Suprapubic skin (tissue), 4 donors: ENCODE data around the gene ZFP69B. TPM values are rescaled to one million over a fixed set of nuclear protein-coding genes. Genes with fewer than 3 reads are reported as not detected.

Experiments used
- DNase-seq, 2 donors: peaks; one replicate each; pipeline ENCODE4 v3.0.0-alpha.2; 2019; ENCODE audit warnings: low spot score in 2 of 2
- H3K27ac ChIP-seq: fragments of 200-600 bp; sonication (generic); one replicate; pipeline ENCODE4 v1.5.1; 2019
- H3K27me3 ChIP-seq: fragments of 200-600 bp; sonication (generic); one replicate; pipeline ENCODE4 v1.5.1; 2019
- H3K36me3 ChIP-seq: fragments of 200-600 bp; sonication (generic); one replicate; pipeline ENCODE4 v1.5.1; 2019
- H3K4me1 ChIP-seq: fragments of 200-600 bp; sonication (generic); one replicate; pipeline ENCODE4 v1.5.1; 2019
- H3K4me3 ChIP-seq: fragments of 200-600 bp; sonication (generic); one replicate; pipeline ENCODE4 v1.5.1; 2019; ENCODE audit warnings: mild to moderate bottlenecking
- H3K9me3 ChIP-seq: fragments of 200-600 bp; sonication (generic); one replicate; pipeline ENCODE4 v1.5.1; 2019
- EP300 ChIP-seq: sonication (generic); formaldehyde crosslinking; IDR thresholded peaks from one replicate; pipeline ENCODE4 v1.6.1; 2017; ENCODE audit warnings: antibody characterized with exemption
- POLR2A ChIP-seq, 2 donors: fragments of 450-650 bp; IDR thresholded peaks; one replicate each; pipeline ENCODE4 v1.6.1; 2017; ENCODE audit warnings: antibody characterized with exemption in 2 of 2, mild to moderate bottlenecking in 2 of 2, moderate library complexity in 2 of 2
- POLR2AphosphoS5 ChIP-seq, 3 donors: sonication (generic); formaldehyde crosslinking; IDR thresholded peaks; one replicate each; pipeline ENCODE4 v1.6.1; 2017; ENCODE audit warnings: antibody characterized with exemption in 3 of 3
- WGBS: methylation state at CpG from one replicate; pipeline ENCODE4 v1.1.5; 2018; 5-methylcytosine and 5-hydroxymethylcytosine counted together
- total RNA-seq, 4 donors: library from RNA; depleted of rRNA; stranded (reverse); fragments of >200 nt; gene quantifications; one replicate each; pipeline ENCODE4 v1.1.0, GENCODE V29; 2016
- TF ChIP-seq, protein P1 (sequence below), 2 donors: fragments of 200-600 bp in 1 of 2; fragments of 450-650 bp in 1 of 2; sonication (generic) in 1 of 2; IDR thresholded peaks; one replicate each; pipeline ENCODE4 v1.5.1; 2016 to 2019; ENCODE audit warnings: antibody characterized with exemption in 2 of 2, mild to moderate bottlenecking in 1 of 2, moderate library complexity in 1 of 2

The ZFP69B gene
- total RNA-seq, 4 donors from 2014 or later: 0.55 to 1.1 (median 0.74) TPM

DNA sequence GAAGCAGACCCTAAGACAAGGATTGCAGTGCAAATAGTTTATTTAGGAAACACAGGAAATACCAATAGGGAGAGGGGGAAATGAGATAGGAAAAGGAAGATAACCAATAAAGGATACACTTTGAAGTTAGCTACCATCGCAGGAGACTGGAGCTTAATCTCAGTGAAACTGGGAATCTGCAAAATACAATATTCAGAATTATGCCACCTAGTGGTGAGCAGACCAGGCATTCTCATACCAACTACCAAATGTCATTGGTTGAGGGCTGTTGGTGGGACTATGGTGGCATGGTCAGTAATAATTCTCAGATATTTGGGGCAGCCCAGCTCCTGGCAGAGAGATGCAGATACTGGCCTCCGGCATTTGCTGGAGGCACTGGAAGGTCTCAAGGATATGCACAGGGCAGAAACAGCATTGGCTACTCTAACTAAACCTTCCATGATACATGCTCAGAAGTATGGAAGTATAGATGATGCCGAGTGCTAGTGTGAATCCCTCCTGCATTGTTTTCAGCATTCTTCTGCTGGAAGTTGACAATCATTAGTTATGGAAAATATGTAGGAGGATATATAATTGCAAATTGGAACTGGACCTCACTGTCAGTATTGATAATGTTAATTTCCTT lies 11.8 kb upstream of the ZFP69B start:
- TF ChIP-seq, protein P1, sequence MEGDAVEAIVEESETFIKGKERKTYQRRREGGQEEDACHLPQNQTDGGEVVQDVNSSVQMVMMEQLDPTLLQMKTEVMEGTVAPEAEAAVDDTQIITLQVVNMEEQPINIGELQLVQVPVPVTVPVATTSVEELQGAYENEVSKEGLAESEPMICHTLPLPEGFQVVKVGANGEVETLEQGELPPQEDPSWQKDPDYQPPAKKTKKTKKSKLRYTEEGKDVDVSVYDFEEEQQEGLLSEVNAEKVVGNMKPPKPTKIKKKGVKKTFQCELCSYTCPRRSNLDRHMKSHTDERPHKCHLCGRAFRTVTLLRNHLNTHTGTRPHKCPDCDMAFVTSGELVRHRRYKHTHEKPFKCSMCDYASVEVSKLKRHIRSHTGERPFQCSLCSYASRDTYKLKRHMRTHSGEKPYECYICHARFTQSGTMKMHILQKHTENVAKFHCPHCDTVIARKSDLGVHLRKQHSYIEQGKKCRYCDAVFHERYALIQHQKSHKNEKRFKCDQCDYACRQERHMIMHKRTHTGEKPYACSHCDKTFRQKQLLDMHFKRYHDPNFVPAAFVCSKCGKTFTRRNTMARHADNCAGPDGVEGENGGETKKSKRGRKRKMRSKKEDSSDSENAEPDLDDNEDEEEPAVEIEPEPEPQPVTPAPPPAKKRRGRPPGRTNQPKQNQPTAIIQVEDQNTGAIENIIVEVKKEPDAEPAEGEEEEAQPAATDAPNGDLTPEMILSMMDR (IDR thresholded peaks at IDR 0.05): peak in 1 of 2 donors; percentile 54
- TF ChIP-seq POLR2A (IDR thresholded peaks at IDR 0.05): no peak
- no peaks in the 10 kb centered on the region for H3K9me3 ChIP-seq
- DNase-seq: no peak
- H3K4me1 ChIP-seq: no peaks in the 10 kb centered on the region
- WGBS: 67% methylated on average over 3 of the region's 3 CpGs
- no peak overlapping the region for H3K27ac ChIP-seq
- no peak overlapping the region for H3K4me3 ChIP-seq
- H3K36me3 ChIP-seq: no peaks in the 10 kb centered on the region
- H3K27me3 ChIP-seq: no peaks in the 10 kb centered on the region

DNA sequence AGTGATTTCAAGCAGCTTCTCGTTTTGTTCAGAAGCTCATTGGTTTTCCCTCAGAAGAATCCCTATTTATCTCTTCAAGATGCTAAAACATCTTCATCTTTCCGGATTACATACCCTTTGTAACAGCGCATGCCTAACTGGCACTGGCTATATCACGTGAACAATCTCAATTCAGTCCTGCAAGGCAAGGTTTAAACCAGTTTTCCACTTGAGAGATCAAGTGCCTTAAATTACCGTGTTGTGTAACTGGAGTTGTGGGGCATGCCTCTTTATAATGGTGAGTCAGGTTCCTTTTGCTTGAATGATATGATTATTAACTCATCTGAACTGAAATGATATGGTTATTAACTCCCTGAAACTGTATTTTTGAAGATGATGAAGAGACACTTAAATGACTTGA lies 11.0 kb upstream of the ZFP69B start:
- DNase-seq: no peak
- WGBS: 87% methylated on average over 5 of the region's 5 CpGs
- no peak for TF ChIP-seq EP300
- TF ChIP-seq, protein P1 (IDR thresholded peaks at IDR 0.05): no peak
- TF ChIP-seq POLR2AphosphoS5 (IDR thresholded peaks at IDR 0.05): no peak
- TF ChIP-seq POLR2A (IDR thresholded peaks at IDR 0.05): no peak
- no peak overlapping the region for H3K4me3 ChIP-seq
- H3K27me3 ChIP-seq: no peaks in the 10 kb centered on the region
- H3K4me1 ChIP-seq: no peaks in the 10 kb centered on the region
- no peak overlapping the region for H3K27ac ChIP-seq
- H3K36me3 ChIP-seq: no peaks in the 10 kb centered on the region
- no peaks in the 10 kb centered on the region for H3K9me3 ChIP-seq

DNA sequence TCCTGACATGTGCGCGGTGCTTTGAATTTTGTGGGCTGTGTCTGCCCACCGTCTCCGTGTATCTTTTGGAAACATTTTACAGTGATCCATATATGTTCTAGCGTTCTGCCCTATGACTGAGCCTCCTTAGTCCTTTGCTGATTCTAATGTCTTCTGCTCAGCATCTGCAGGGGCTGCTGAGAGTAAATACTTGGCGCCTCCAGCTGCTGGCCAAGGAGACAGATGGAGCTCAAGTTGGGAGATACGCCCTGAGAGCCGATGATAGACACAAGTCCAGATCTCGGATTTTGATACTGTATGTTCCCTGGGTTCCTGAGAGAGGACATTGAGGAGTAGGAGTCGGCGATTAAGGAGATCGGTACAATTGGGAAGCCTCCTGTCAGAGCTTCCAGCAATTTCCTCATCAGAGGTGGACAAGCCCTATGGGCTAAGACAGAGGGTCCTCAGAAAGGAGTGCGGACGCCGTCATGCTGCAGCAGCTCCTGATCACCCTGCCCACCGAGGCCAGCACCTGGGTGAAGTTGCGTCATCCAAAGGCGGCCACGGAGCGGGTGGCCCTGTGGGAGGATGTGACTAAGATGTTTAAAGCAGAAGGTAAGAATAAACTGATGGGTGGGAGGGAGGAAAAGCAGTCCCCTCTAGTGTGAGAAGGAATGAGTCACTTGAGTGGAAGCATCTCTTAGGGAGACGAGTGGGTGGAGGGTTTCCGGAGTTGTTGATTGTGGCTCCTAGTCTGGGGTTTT lies 390 bp downstream of the ZFP69B start:
- no peak for DNase-seq
- H3K4me3 ChIP-seq: peak overlapping the region; percentile 71
- peak overlapping the region; percentile 66 for H3K27ac ChIP-seq
- H3K36me3 ChIP-seq: no peaks in the 10 kb centered on the region
- TF ChIP-seq POLR2A (IDR thresholded peaks at IDR 0.05): no peak
- TF ChIP-seq, protein P1 (IDR thresholded peaks at IDR 0.05): no peak
- TF ChIP-seq POLR2AphosphoS5 (IDR thresholded peaks at IDR 0.05): no peak
- TF ChIP-seq EP300: no peak
- H3K9me3 ChIP-seq: no peaks in the 10 kb centered on the region
- peaks cover 12% of the 10 kb centered on the region for H3K4me1 ChIP-seq
- no peaks in the 10 kb centered on the region for H3K27me3 ChIP-seq
- WGBS: 30% methylated on average over 22 of the region's 22 CpGs

DNA sequence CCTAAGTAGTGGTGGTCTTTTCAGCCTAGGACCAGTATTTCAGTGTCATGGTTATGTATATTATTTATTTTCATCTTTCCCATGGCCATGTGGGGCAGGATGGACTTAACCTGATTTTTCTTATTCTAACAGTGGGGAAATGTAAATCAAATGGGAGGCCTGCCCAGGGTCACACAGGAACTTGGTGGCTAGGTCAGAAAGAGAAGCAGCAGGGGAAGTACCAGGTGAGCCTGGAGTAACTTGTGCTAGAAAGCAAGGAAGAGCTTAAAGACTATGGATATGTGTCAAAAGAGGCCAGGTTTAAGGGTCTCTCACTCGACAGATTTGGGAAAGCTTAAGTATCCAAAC lies 936 bp downstream of the ZFP69B start:
- no peak for DNase-seq
- peaks cover 12% of the 10 kb centered on the region for H3K4me1 ChIP-seq
- H3K36me3 ChIP-seq: no peaks in the 10 kb centered on the region
- H3K9me3 ChIP-seq: no peaks in the 10 kb centered on the region
- no peak overlapping the region for H3K27ac ChIP-seq
- TF ChIP-seq, protein P1 (IDR thresholded peaks at IDR 0.05): no peak
- TF ChIP-seq EP300 (no peak), POLR2A (IDR thresholded peaks at IDR 0.05) (no peak), POLR2AphosphoS5 (IDR thresholded peaks at IDR 0.05) (no peak)
- H3K4me3 ChIP-seq: no peak overlapping the region
- 67% methylated on average over 1 of the region's 1 CpG for WGBS
- no peaks in the 10 kb centered on the region for H3K27me3 ChIP-seq

DNA sequence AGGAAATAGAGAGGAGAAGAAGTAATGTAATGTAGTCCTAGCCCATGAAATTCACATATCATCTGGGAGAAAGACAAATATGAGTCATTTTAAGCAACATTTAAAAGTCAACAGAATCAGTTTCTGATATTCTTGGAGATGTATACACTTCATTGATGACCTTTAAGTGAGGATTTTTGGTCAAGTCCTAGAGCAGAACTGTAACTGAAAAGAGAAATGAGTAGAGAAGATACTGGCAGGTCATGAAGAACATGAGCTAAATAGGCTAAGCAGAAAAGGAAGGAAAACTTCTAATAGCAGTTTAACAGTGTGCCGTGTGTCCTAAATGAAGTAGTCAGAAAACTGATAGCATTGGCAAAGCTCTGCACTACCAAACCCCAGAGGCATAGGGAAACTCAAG lies 4.6 kb downstream of the ZFP69B start:
- TF ChIP-seq POLR2A (IDR thresholded peaks at IDR 0.05) (no peak), POLR2AphosphoS5 (IDR thresholded peaks at IDR 0.05) (no peak), EP300 (no peak)
- TF ChIP-seq, protein P1 (IDR thresholded peaks at IDR 0.05): no peak
- Histone ChIP-seq H3K9me3 (peaks cover 28% of the 10 kb centered on the region), H3K36me3 (peaks cover 30% of the 10 kb centered on the region), H3K4me3 (no peak overlapping the region), H3K27ac (no peak overlapping the region), H3K4me1 (peaks cover 10% of the 10 kb centered on the region), H3K27me3 (no peaks in the 10 kb centered on the region)
- 91% methylated on average over 1 of the region's 1 CpG for WGBS
- DNase-seq: no peak
